ENCODE data around the gene APBB2. TPM values are rescaled to one million over a fixed set of nuclear protein-coding genes. Genes with fewer than 3 reads are reported as not detected.
"Not testable (repeated sequence)": the region's sequence is repeated elsewhere in the genome, so short reads cannot be mapped to it uniquely, and the experiment has no call there.

The APBB2 gene
- total RNA-seq, 1 donor from 2014 or later = 124 TPM

GRCh38 chr4:40840255-40840984 is 373.9 kb downstream of the APBB2 start:
- no peak for DNase-seq (ENCODE audit: extremely low read depth, low read depth, low spot score)

DNA sequence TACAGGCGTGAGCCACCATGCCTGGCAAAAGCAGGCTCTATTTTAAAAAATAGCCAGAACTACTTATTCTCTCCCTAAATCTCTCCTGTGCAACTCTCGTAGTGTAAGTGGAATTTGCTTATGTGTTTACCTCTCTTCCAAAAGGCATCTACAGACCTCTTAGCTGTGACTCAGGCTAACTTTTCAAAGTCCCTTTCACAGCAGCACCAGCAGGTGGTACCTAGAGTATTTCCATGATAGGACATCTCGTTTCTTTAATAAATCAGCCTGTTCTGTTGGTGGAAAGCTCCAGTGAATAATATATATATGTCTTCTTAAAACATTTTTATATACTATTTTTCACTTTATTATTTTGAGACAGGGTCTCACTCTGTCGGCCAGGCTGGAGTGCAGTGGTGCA is 375.6 kb downstream of the APBB2 start:
- DNase-seq (ENCODE audit: extremely low read depth, low read depth, low spot score) = no peak

GRCh38 chr4:40837094-40837870 is 377.1 kb downstream of the APBB2 start:
- no peak for DNase-seq (ENCODE audit: extremely low read depth, low read depth, low spot score)

DNA sequence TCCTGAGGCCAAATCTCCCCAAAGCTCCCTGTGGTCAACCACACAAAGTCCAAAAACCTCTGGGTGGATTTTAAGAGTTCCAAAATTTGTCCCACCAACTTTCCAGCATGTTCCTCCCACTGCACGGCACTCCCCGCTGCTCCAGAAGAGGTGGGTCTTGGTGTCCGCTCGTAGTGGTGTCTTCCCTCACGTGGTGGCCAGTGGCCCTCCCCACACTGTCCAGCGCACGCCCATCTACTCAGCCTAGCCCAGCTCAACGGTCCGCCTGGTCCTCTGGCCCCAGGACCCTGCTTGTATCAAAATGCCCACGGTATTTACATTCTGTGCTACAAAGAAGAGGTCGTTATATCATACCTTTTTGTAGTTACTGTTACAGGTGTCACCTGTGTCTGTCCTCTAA is 381.1 kb downstream of the APBB2 start:
- DNase-seq (ENCODE audit: extremely low read depth, low read depth, low spot score) = no peak

DNA sequence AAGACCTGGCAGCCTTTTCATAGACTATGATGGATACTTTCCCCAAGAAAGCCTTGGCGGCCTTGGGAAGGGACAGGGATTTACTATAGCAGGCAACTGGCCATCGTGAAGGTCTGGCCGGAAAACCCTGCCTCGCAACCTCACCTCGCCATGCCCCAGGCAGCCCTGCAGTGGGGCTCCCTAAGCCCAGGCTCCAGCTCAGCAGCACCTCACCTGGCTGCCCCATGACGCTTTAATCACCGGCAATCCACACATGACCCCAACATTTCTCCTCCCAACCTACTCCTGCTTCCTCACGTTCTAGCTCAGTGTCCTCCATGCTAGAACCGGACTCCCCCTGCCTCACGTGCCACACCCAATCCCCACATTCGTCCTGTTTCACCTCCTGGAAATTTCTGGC is 382.2 kb downstream of the APBB2 start:
- DNase-seq (ENCODE audit: extremely low read depth, low read depth, low spot score) = no peak

DNA sequence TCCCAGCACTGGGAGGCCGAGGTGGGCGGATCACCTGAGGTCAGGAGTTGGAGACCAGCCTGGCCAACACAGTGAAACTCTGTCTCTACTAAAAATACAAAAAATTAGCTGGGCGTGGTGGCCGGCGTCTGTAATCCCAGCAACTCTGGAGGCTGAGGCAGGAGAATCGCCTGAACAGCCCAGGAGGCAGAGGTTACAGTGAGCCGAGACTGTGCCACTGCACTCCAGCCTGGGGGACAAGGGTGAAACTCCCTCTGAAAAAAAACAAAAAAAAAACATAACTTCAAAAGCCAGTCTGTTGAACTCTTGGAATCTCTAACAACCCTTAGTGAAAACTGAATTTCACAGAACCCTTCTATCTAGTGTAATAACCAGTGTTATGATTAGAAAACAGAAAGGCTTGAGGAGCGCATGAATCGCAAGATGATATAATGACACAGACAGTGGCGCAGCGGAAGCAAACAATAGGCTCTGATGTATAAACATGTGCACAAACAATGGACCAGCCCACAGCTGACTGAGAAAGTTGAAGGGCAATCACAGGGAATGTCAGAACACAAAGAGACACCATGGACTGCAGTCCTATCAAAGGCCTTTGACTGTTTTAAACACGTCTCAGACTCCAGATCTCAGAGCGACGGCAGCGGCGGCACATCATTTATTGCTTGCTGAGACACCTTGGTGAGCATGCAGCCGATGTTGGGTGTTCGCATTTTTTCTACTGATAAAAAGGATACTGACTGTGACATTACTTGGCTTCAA is 383.0 kb downstream of the APBB2 start:
- DNase-seq (ENCODE audit: extremely low read depth, low read depth, low spot score) = no peak

DNA sequence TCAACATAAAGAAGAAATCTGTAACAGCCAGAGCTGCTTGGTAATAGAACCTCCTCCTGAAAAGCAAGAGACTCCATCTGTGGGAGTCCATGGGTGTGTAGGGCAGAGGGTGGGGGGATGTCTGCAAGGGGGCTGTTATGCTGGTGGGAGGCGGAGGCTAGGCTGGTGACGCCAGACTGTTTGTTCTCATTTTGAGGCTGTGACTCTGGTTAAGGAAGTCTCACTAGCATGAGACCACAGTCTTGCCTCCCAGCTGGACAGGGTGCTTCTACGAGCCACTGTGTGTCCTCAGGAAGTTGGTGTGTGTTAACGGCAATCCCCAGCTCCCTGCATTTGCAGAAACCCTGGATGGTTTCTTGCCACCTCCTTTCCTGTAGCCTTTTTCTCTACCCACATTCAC is 384.8 kb downstream of the APBB2 start:
- no peak for DNase-seq (ENCODE audit: extremely low read depth, low read depth, low spot score)

GRCh38 chr4:40828661-40829060 is 385.7 kb downstream of the APBB2 start:
- no peak for DNase-seq (ENCODE audit: extremely low read depth, low read depth, low spot score)

DNA sequence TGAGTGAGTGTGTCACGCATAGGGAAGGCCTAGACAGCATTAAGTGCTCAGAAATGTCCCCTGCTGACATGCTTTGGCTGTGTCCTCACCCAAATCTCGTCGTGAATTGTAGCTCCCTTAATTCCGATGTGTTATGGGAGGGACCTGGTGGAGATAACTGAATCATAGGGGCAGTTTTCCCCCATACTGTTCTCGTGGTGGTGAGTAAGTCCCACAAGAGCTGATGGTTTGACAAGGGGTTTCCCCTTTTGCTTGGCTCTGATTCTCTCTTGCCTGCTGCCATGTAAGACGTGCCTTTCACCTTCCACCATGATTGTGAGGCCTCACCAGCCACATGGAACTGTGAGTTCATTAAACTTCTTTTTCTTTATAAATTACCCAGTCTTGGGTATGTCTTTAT is 386.6 kb downstream of the APBB2 start:
- DNase-seq (ENCODE audit: extremely low read depth, low read depth, low spot score) = no peak

DNA sequence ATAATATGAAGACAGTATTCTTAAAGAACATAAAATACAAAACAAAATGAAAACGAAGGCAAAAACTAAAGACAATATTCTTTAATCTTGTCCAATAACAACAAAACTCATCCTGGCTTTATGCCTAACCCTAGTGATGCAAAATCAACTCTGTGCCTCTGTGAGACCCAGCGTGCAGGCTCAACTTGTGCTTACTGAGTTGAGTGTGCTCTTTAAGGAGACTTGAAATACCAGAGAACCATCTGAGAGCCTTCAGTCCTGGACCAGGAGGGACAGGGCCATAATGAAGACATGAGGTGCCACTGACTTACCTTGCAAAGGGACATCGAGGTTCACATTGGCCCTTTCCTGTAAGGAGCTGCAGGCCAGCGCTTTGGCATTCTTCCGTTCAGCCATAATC is 387.5 kb downstream of the APBB2 start:
- DNase-seq (ENCODE audit: extremely low read depth, low read depth, low spot score) = no peak

DNA sequence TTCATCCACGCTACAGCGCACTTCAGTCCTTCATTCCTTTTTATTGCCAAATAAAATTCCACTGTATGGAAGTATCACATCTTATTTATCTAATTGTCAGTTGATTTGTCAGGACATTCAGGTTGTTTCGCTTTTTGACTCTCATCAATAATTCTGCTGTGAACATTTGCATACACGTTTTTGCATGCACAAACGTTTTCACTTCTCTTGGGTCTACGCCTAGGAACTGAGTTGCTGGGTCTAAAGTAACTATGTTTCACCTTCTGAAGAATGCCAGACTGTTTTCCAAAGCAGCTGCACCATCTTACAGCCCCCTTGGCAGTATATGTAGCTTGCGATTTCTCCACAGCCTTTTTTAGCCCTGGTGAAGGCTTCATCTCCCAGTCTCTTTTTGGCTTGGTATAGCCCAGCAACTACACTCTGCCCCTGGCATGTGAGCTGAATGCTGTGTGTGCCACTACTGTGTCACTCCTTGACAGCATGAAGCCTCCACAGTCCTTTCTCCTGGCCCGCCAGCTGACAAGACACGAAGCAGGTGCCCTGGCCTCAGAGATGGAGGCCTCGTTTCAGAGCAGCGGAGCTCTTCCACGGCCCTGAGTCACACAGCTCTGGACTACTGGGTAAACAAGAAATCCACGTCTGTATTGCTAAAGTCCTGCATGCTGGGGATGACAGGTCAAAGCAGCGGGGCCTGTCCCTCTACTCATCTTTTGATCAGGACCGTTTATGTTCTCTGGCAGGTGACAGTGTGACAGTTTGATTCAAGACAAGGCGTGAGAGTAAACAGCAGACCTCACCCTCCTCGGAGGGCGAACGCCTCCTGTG is 389.1 kb downstream of the APBB2 start:
- no peak for DNase-seq (ENCODE audit: extremely low read depth, low read depth, low spot score)

DNA sequence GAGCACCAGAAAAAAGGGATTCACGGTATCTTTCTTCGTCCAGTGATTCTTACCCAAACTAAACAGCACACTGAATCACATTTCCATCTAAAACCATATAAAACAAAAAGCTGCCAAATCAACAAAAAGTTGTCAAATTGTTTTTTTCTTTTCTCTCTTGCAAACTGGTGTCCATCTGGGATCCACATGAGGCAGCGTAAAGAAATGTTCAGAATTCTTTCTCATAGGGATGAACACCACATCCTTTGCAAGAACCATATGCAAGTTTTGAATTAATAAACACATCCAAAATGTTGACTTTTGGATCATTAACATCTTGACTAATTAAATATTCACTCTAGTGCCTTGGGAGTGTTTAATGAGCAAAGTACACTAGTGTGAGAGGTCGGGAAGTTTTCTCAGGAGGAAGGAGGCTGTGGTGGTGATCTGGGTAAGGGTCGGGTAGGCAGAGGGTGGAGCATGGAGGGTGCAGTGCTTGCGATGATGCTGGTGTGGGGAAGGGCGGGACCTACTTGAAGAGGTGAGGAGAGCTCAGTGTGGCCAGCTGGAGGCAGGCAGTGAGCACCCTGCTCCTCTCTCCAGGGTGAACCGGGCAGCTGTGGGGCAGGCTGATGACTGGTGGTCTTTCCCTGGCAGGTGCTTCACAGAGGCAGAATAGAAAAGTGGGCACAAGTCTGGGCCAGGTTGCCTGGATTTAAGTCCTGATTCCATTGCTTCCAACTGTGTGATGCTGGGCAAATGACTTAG is 391.7 kb downstream of the APBB2 start:
- DNase-seq (ENCODE audit: extremely low read depth, low read depth, low spot score) = no peak

DNA sequence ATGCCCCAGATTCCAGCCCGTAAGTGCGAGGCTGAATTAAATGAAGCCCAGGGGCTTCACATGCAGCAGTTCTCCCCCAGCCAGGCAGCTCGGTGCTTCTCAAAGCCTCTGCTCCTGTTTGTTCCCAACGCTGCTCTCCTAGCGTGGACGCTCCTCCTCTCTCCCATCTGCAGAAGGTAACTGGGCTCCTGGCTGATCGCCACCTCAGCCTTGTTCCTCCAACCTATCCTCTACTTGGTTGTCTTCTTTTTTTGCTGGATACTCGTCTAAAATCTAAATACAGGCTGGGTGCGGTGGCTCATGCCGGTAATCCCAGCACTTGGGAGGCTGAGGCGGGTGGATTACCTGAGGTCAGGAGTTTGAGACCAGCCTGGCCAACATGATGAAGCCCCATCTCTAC is 394.2 kb downstream of the APBB2 start:
- no peak for DNase-seq (ENCODE audit: extremely low read depth, low read depth, low spot score)

GRCh38 chr4:40817157-40817556 is 397.2 kb downstream of the APBB2 start:
- DNase-seq (ENCODE audit: extremely low read depth, low read depth, low spot score) = not testable (repeated sequence)

DNA sequence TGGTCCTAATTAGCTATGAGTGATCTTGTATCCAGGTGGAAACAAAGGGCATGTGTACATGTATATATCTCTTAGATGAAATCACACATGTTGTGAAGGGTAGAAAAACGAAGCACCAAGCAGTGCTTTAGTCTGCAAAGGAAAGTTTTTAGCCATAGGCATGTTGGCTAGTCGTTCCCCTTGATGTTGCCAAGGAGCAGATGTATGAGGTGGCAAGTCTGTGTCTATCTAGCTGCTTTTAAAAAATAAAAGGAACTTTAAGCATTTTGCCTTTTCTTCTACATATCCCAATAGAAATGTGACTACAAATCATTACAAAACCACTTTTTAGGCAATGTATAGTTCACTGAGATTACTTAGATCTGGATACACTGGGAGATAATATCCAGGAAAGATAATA is 401.5 kb downstream of the APBB2 start:
- DNase-seq (ENCODE audit: extremely low read depth, low read depth, low spot score) = peak; percentile 3

- DNase-seq (ENCODE audit: extremely low read depth, low read depth, low spot score) = peak; percentile 9
These were observed 402.0 kb downstream of the APBB2 start for GRCh38 chr4:40812386-40812785.

DNA sequence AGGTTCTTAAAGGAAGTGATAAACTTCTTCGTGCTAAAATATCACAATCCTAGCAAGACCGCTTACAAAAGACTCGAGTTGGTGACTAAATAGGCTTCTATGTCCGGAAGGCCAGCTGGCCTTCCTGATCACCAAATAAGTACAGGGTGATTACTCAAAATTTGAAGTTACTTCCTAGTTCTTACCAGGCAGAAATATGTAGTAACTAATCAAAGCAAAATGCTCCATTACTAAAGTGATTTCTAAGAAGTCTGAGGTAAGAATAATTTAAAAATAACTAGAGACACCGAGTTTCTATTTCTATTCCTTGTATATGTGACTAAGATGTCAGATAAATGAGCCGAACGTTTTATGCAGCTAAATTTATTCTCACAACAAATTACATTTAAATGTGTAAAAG is 402.4 kb downstream of the APBB2 start:
- peak; percentile 51 for DNase-seq (ENCODE audit: extremely low read depth, low read depth, low spot score)

GRCh38 chr4:40808926-40809457 is 405.4 kb downstream of the APBB2 start:
- no peak for DNase-seq (ENCODE audit: extremely low read depth, low read depth, low spot score)

DNA sequence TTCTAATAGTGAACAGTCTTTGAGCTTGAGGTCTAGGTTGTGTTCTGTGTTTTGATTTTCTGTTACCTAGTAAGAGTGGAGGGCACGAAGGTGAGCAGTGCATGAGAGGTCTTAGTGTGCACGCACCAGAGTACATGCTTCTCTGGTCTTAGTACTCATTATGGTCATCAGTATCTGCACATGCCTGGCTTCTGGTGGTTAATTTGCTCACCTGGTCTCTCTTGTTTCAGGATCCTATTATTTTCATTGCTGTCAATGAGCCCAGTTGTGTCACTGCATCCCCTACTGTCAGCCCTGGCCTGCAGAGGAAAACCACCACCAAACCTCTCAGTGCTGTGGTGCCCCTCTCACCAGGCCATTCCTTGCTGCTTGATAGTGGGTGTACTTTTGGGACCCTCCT is 409.7 kb downstream of the APBB2 start:
- DNase-seq (ENCODE audit: extremely low read depth, low read depth, low spot score) = no peak

DNA sequence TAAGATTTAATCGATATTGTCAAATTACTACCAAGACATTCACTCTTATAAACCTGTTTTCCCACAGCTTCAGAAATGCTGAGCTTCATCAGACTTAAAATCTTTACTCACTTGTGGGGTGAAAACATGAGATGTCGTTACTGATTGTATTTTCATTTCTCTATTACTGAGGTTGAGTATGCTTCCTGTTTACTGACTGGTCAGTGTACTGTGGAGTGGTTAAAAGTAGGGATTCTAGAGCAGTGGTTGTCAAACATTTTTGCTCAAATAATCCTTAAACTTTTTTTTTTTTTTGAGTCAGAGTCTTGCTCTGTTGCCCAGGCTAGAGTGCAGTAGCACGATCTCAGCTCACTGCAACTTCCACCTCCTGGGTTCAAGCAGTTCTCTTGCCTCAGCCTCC is 414.3 kb downstream of the APBB2 start:
- DNase-seq (ENCODE audit: extremely low read depth, low read depth, low spot score) = no peak

Measured in glomerular endothelial cell (primary cell).